HEK293T (cell line): Measurements from ENCODE around the gene FAM181B.

Source experiments
- CTCF ChIA-PET: fragments of 350-600 bp; formaldehyde crosslinking; extraction: SDS; loops from one replicate; lab custom pipeline; 2021; ENCODE audit warnings: antibody characterized with exemption, inconsistent platforms; lab: Yijun Ruan, JAX
- POLR2A ChIA-PET: fragments of 350-600 bp; formaldehyde crosslinking; extraction: SDS; loops from one replicate; lab custom pipeline; 2020; ENCODE audit warnings: antibody characterized with exemption, inconsistent platforms; lab: Yijun Ruan, JAX
- DNase-seq: peaks from one replicate; pipeline ENCODE4 v3.0.0; 2012; ENCODE audit warnings: mixed read lengths; ENCODE audit errors: extremely low spot score
- ARNT ChIP-seq: fragments of 450-650 bp; IDR thresholded peaks from 2 replicates; pipeline ENCODE4 v1.6.1; 2017; ENCODE audit warnings: mild to moderate bottlenecking
- BHLHE40 ChIP-seq: fragments of 450-650 bp; IDR thresholded peaks from 2 replicates; pipeline ENCODE4 v1.6.1; 2016; ENCODE audit warnings: mild to moderate bottlenecking, moderate library complexity, borderline replicate concordance
- CTBP1 ChIP-seq: fragments of 450-650 bp; IDR thresholded peaks from 2 replicates; pipeline ENCODE4 v1.6.1; 2016; ENCODE audit warnings: borderline replicate concordance
- ELF4 ChIP-seq: fragments of 450-650 bp; IDR thresholded peaks from 2 replicates; pipeline ENCODE4 v1.6.1; 2017; ENCODE audit warnings: antibody characterized with exemption
- FOXA1 ChIP-seq: fragments of 450-650 bp; IDR thresholded peaks from 2 replicates; pipeline ENCODE4 v1.6.1; 2016; ENCODE audit warnings: mild to moderate bottlenecking
- FOXK2 ChIP-seq: fragments of 450-650 bp; IDR thresholded peaks from 2 replicates; pipeline ENCODE4 v1.6.1; 2016; ENCODE audit warnings: mild to moderate bottlenecking
- FOXM1 ChIP-seq: fragments of 450-650 bp; IDR thresholded peaks from 2 replicates; pipeline ENCODE4 v1.6.1; 2017; ENCODE audit warnings: mild to moderate bottlenecking, borderline replicate concordance
- HDGF ChIP-seq: fragments of 450-650 bp; IDR thresholded peaks from 2 replicates; pipeline ENCODE4 v1.6.1; 2017; ENCODE audit warnings: antibody characterized with exemption, borderline replicate concordance
- L3MBTL2 ChIP-seq: fragments of 450-650 bp; conservative IDR thresholded peaks from 2 replicates; pipeline ENCODE4 v1.6.1; 2016; ENCODE audit warnings: mild to moderate bottlenecking
- LEF1 ChIP-seq: fragments of 450-650 bp; IDR thresholded peaks from 2 replicates; pipeline ENCODE4 v1.6.1; 2017; ENCODE audit warnings: mild to moderate bottlenecking, borderline replicate concordance
- NFRKB ChIP-seq: fragments of 450-650 bp; IDR thresholded peaks from 2 replicates; pipeline ENCODE4 v1.6.1; 2016; ENCODE audit warnings: mild to moderate bottlenecking, moderate library complexity
- PKNOX1 ChIP-seq: fragments of 450-650 bp; IDR thresholded peaks from 2 replicates; pipeline ENCODE4 v1.6.1; 2016
- SP1 ChIP-seq: fragments of 450-650 bp; IDR thresholded peaks from 2 replicates; pipeline ENCODE4 v1.6.1; 2017
- SUZ12 ChIP-seq: fragments of 450-650 bp; IDR thresholded peaks from 2 replicates; pipeline ENCODE4 v1.6.1; 2016; ENCODE audit warnings: mild to moderate bottlenecking
- TARDBP ChIP-seq: fragments of 450-650 bp; IDR thresholded peaks from 2 replicates; pipeline ENCODE4 v1.6.1; 2016
- ZNF384 ChIP-seq: fragments of 450-650 bp; IDR thresholded peaks from 2 replicates; pipeline ENCODE4 v1.6.1; 2016

Gene FAM181B

GRCh38 chr11:82775218-82775617, 41.6 kb upstream of the FAM181B start:
- no peak for DNase-seq
- POLR2A ChIA-PET = no interaction called here
- CTCF ChIA-PET = interaction anchor here (0.9 to 1.6 kb wide), 4 partner anchors 14 to 92 kb away, joined by 4 to 10 read pairs (median 6); partner anchors contain the start of gene FAM181B
- no peak for TF ChIP-seq SP1
- no peak for TF ChIP-seq HDGF
- no peak for TF ChIP-seq FOXA1
- TF ChIP-seq BHLHE40 = no peak
- TF ChIP-seq FOXM1 = no peak
- TF ChIP-seq ARNT = no peak
- TF ChIP-seq FOXK2 = no peak
- TF ChIP-seq LEF1 = no peak

GRCh38 chr11:82771781-82772180, 38.1 kb upstream of the FAM181B start:
- POLR2A ChIA-PET = no interaction called here
- CTCF ChIA-PET = no interaction called here
- no peak for DNase-seq
- TF ChIP-seq CTBP1 (no peak), LEF1 (no peak), ZNF384 (no peak), ELF4 (no peak), FOXM1 (no peak), SP1 (no peak), BHLHE40 (no peak), ARNT (no peak), FOXA1 (no peak), FOXK2 (no peak), PKNOX1 (no peak), SUZ12 (no peak), L3MBTL2 (no peak), NFRKB (no peak), HDGF (no peak), TARDBP (no peak)

DNA sequence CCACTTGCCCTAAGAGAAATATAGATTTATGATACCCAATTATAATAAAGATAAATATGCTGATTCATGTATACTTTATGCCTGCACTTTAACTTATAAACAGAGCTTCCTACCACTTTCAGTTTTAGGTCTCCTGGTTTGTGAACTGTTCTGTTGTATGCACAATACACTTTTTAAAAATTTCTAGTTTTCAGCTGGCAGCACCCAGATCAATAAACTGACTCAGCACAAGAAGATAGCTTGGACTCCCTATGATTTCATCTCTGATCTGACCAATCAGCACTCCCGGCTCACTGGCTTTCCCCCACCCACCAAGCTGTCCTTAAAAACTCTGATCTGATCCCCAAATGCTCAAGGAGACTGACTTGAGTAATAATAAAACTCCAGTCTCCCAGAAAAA, 33.5 kb upstream of the FAM181B start:
- CTCF ChIA-PET = no interaction called here
- no peak for DNase-seq

GRCh38 chr11:82765466-82766034, 31.9 kb upstream of the FAM181B start:
- DNase-seq = no peak
- CTCF ChIA-PET = no interaction called here
- POLR2A ChIA-PET = no interaction called here
- TF ChIP-seq CTBP1 (no peak), TARDBP (no peak), LEF1 (no peak), ELF4 (no peak), BHLHE40 (no peak), FOXA1 (no peak), HDGF (no peak), FOXM1 (no peak), ARNT (no peak), SUZ12 (no peak), PKNOX1 (no peak), FOXK2 (no peak), SP1 (no peak)

More for the DNA sequence above, 33.5 kb upstream of the FAM181B start:
- POLR2A ChIA-PET = no interaction called here
- TF ChIP-seq FOXM1 = no peak

- no peak for DNase-seq
- no peak for TF ChIP-seq LEF1
- POLR2A ChIA-PET = no interaction called here
- CTCF ChIA-PET = interaction anchor here (1.0 kb wide), 1 partner anchor 13 kb away, joined by 3 read pairs; no protein-coding TSS in a partner anchor
Observed at GRCh38 chr11:82763167-82763566, 29.5 kb upstream of the FAM181B start.

DNA sequence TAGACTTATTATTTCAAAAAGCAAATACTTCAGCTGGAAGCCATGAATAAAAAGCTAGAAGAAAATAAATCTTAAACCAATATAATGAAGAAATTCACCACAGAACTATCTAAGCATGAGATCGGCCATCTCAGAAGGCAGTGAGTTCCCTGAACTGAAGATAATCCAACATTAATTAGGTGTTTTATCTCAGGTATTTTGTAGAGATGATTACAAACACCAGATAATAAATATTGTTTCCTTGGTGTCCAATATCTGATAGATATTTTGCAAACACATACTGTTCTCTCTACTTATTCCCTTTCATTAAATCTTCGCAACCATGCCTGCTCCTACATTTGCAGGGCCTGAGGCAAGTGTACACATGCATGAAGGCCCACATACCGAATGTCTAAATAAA, 26.0 kb upstream of the FAM181B start:
- CTCF ChIA-PET = no interaction called here
- POLR2A ChIA-PET = no interaction called here
- TF ChIP-seq FOXK2 = no peak
- TF ChIP-seq BHLHE40 = no peak
- no peak for TF ChIP-seq TARDBP
- no peak for TF ChIP-seq FOXA1
- TF ChIP-seq LEF1 = no peak
- TF ChIP-seq ELF4 = no peak
- TF ChIP-seq SP1 = no peak
- TF ChIP-seq ZNF384 = no peak
- no peak for TF ChIP-seq CTBP1
- no peak for TF ChIP-seq FOXM1
- no peak for TF ChIP-seq PKNOX1
- no peak for TF ChIP-seq HDGF
- no peak for TF ChIP-seq ARNT
- no peak for TF ChIP-seq L3MBTL2
- TF ChIP-seq SUZ12 = no peak
- no peak for TF ChIP-seq NFRKB
- no peak for DNase-seq
